ENCODE data around the gene ZKSCAN4.

Gene ZKSCAN4

DNA sequence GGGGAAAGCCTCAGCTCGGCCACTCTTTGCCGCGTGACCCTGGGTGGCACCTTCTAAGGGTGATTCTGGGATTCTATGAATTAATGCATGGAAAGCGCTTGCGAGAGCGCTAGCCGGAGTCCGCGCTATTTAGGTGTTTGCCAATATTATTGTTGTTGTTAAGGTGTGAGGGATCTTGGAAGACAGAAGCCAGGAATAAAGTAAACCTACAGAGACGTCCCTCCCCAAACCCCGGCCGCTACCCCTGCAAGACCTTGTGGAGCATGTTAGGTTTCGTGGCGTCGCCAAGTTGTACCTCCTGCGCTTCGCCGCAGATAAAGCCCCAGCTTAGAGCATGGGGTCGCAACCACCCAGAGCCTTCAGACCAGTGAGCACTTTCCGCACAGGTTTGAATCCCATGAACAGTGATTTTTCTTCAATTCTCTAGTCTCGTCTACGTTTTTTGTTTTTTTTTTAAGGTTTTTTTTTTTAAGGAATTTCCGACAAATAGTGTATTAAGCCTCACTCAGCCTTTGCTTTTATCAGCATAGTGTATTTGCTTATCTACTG is 43.9 kb downstream of the ZKSCAN4 start:
- DNase-seq: no peak

DNA sequence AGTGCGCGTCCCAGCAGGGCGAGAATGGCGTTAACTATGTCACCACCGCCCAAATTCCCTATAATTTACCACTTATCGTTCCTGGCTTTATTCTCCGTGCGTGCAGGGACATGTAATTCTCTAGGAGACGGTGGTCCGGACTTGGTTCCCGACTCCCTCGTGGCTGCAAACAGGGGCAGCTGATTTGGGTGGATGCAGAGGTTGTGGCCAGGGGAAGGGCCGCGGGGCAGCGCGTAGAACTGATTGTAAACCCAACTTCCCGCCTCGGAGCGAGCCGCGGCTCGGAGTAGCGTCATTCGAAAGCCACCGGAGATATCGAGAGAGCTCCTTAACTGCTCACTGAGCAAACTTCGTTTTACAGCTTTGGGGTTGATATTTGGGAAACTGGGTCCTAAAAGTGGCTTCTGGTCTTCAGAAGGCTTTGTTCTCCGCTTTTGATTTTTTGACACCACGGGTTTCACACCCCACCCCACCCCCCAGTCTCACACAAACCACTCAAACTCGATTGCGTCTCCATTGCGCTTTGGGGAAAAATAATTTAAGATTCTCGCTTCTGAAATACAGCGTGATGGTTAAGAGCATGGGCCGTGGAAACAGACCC is 44.5 kb downstream of the ZKSCAN4 start:
- DNase-seq: no peak

- DNase-seq: no peak
These were observed 45.0 kb downstream of the ZKSCAN4 start for GRCh38 chr6:28206928-28207509.

DNA sequence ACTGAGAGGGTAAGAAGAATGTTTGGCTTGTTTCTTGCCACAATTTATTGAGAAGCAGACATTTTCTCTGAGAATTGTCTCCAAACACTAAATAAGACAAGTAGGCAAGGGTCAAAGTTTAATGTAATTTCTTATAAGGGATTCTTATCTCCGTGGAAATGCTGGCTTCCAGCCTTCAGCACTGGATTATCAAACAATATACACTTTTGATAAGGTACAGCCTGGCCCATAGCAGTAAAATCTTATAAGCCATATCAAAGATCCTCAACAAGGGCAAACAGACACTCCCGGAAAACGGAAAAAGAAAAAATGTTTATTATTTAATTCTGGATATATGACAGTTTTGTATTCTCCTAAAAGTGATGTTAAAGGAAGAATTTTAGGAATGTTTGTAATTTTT is 45.5 kb downstream of the ZKSCAN4 start:
- no peak for DNase-seq

DNA sequence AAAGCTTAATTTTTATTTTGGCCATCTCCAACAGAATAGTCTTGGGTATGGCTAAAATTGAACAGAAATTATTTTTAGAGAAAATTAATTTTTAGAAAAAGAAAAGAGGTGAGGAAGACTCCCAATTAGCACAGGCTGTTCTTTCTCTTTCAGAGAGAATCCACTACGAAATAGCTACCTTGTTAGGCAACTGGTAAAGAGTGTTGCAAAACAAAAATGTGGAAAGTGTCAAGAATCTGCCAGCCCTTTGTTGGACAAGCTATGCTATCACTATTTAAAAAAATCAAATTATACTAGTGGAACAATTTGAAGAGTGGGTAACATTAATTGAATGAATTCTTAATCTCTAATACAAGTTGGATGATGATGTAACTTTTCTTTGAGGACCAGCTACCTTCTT is 46.2 kb downstream of the ZKSCAN4 start:
- no peak for DNase-seq

- DNase-seq: no peak
These were observed 48.9 kb downstream of the ZKSCAN4 start for GRCh38 chr6:28203201-28203600.

DNA sequence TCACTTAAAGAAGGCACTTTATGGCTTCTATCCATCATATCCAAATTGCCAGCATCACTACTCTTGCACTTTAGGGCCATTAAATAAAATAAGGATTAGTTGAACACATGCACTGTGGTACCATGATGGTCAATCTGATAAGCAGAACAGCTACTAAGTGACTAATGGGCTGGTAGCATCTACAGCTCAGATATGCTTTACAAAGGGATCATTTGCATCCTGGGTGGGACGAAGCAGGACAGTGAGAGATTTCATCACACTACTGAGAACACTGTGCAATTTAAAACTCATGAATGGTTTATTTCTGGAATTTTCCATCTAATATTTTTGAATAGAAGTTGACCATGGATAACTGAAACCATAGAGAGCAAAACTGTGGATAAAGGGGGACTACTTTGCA is 52.0 kb downstream of the ZKSCAN4 start:
- no peak for DNase-seq
